ENCODE measurements around the gene MORC2.

Gene MORC2

DNA sequence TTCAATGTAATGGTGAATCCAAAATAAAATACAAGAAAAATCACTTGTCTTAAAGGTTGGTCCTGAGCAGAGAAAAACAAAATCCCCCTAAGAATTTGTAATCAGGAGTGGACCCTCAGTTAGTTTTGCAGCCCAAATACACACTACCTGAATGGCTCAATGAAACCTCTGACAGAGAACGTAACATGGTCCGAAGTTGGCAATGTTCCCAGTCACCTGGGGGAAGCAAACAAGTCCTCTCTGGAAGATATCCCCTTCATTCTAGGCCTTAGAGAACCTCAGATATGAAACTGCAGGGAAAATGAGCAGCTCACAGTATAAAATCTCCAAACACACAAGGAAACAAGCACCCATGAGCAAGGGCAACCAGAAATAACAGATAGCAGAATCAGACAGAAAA is 58.2 kb downstream of the MORC2 start:
- Histone ChIP-seq H3K27ac (ENCODE audit: low read length) (no peak overlapping the region), H3K27me3 (ENCODE audit: insufficient read depth, low read length) (no peaks in the 10 kb centered on the region), H3K4me1 (ENCODE audit: insufficient read depth, low read length) (no peaks in the 10 kb centered on the region)

DNA sequence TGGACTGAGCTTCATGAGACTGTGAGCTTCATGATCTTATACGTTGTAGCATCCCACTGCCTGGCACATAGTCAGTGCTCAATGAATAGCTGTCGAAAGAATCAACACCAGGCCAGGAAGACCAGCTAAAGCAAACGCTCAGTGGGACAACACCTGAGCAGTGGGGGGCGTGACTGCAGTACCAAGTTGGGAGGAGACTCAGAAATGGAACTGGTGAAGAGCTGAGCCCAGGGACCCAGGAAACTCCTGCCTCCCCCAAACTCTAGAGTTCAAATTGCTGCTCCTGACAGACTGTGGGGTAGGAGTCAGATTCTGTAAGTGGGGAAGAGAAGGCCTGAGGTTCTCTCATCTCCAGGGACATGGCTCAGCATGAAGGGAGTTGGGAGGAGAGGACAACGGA is 59.3 kb downstream of the MORC2 start:
- H3K36me3 ChIP-seq (ENCODE audit: insufficient read depth, low read depth, low read length) = peaks cover under 1% of the 10 kb centered on the region; the same call in 1 of the 2 replicates

More for the DNA sequence above, 58.2 kb downstream of the MORC2 start:
- Histone ChIP-seq H3K4me3 (ENCODE audit: low read length) (no peak overlapping the region), H3K36me3 (ENCODE audit: insufficient read depth, low read depth, low read length) (no peaks in the 10 kb centered on the region; the same call in 1 of the 2 replicates), H3K9me3 (ENCODE audit: insufficient read depth, low read depth, low read length) (no peaks in the 10 kb centered on the region; the same call in 1 of the 2 replicates), H3K9ac (ENCODE audit: low read depth, low read length) (no peak overlapping the region)

DNA sequence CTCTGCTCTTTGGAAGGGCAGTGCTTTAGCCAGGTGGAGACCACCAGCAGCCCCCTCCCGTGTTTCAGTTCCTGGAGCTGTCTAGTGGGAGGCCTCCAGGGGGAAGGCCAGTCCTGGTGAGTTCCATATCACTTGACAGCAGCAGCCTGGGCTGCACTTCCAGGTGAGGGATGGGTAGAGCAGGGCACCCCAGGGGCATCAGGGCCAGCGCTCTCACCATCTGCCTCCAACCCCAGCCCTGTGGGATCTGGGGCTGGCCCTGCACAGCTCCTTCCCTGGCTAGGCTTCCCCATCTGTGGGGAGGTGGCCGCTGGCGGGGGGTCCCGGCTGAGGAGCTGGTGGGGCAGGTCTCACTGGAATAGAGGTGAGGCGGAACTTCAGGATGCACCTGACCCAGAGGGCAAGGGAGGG is 60.5 kb downstream of the MORC2 start:
- H3K27ac ChIP-seq (ENCODE audit: low read length) = no peak overlapping the region
- H3K9me3 ChIP-seq (ENCODE audit: insufficient read depth, low read depth, low read length) = no peaks in the 10 kb centered on the region
- peaks cover 13% of the 10 kb centered on the region for H3K36me3 ChIP-seq (ENCODE audit: insufficient read depth, low read depth, low read length)
- H3K9ac ChIP-seq (ENCODE audit: low read depth, low read length) = no peak overlapping the region
- no peak overlapping the region for H3K4me3 ChIP-seq (ENCODE audit: low read length)
- H3K4me1 ChIP-seq (ENCODE audit: insufficient read depth, low read length) = no peaks in the 10 kb centered on the region
- H3K27me3 ChIP-seq (ENCODE audit: insufficient read depth, low read length) = no peaks in the 10 kb centered on the region

More for the DNA sequence above, 59.3 kb downstream of the MORC2 start:
- Histone ChIP-seq H3K9me3 (ENCODE audit: insufficient read depth, low read depth, low read length) (no peaks in the 10 kb centered on the region), H3K4me1 (ENCODE audit: insufficient read depth, low read length) (no peaks in the 10 kb centered on the region), H3K27ac (ENCODE audit: low read length) (no peak overlapping the region), H3K27me3 (ENCODE audit: insufficient read depth, low read length) (no peaks in the 10 kb centered on the region), H3K4me3 (ENCODE audit: low read length) (no peak overlapping the region), H3K9ac (ENCODE audit: low read depth, low read length) (no peak overlapping the region)

- Histone ChIP-seq H3K9me3 (ENCODE audit: insufficient read depth, low read depth, low read length) (no peaks in the 10 kb centered on the region), H3K27ac (ENCODE audit: low read length) (no peak overlapping the region), H3K4me1 (ENCODE audit: insufficient read depth, low read length) (no peaks in the 10 kb centered on the region), H3K27me3 (ENCODE audit: insufficient read depth, low read length) (no peaks in the 10 kb centered on the region), H3K4me3 (ENCODE audit: low read length) (no peak overlapping the region), H3K9ac (ENCODE audit: low read depth, low read length) (no peak overlapping the region), H3K36me3 (ENCODE audit: insufficient read depth, low read depth, low read length) (peaks cover 22% of the 10 kb centered on the region)
Observed at GRCh38 chr22:30906946-30907345, 61.6 kb downstream of the MORC2 start.

GRCh38 chr22:30906411-30906810 is 62.2 kb downstream of the MORC2 start:
- Histone ChIP-seq H3K9ac (ENCODE audit: low read depth, low read length) (no peak overlapping the region), H3K4me1 (ENCODE audit: insufficient read depth, low read length) (no peaks in the 10 kb centered on the region), H3K4me3 (ENCODE audit: low read length) (no peak overlapping the region), H3K36me3 (ENCODE audit: insufficient read depth, low read depth, low read length) (peaks cover 22% of the 10 kb centered on the region), H3K27me3 (ENCODE audit: insufficient read depth, low read length) (no peaks in the 10 kb centered on the region), H3K9me3 (ENCODE audit: insufficient read depth, low read depth, low read length) (no peaks in the 10 kb centered on the region), H3K27ac (ENCODE audit: low read length) (no peak overlapping the region)

DNA sequence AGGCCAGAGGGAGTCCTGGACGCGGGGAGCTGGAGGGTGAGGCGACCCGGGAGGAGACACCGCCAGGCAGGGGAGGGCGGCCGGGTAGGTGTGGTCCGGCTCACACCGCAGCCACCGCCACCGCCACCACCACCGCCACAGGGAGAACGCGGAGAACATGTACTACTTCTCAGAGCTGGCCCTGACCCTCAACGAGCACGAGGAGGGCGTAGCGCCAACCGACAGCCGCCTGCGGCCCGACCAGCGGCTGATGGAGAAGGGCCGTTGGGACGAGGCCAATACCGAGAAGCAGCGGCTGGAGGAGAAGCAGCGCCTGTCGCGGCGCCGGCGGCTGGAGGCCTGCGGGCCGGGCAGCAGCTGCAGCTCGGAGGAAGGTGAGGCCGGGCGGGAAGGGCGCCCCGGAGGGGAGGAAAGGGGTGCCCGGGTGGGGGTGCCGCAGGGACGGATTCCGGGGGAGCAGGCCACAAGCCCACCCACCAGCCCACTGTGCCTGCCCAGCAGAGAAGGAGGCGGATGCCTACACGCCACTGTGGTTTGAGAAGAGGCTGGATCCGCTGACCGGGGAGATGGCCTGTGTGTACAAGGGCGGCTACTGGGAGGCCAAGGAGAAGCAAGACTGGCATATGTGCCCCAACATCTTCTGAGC is 62.8 kb downstream of the MORC2 start:
- no peaks in the 10 kb centered on the region for H3K4me1 ChIP-seq (ENCODE audit: insufficient read depth, low read length)
- no peaks in the 10 kb centered on the region for H3K27me3 ChIP-seq (ENCODE audit: insufficient read depth, low read length)
- H3K36me3 ChIP-seq (ENCODE audit: insufficient read depth, low read depth, low read length) = peaks cover 22% of the 10 kb centered on the region
- H3K9ac ChIP-seq (ENCODE audit: low read depth, low read length) = no peak overlapping the region
- no peaks in the 10 kb centered on the region for H3K9me3 ChIP-seq (ENCODE audit: insufficient read depth, low read depth, low read length)
- no peak overlapping the region for H3K4me3 ChIP-seq (ENCODE audit: low read length)
- H3K27ac ChIP-seq (ENCODE audit: low read length) = no peak overlapping the region

DNA sequence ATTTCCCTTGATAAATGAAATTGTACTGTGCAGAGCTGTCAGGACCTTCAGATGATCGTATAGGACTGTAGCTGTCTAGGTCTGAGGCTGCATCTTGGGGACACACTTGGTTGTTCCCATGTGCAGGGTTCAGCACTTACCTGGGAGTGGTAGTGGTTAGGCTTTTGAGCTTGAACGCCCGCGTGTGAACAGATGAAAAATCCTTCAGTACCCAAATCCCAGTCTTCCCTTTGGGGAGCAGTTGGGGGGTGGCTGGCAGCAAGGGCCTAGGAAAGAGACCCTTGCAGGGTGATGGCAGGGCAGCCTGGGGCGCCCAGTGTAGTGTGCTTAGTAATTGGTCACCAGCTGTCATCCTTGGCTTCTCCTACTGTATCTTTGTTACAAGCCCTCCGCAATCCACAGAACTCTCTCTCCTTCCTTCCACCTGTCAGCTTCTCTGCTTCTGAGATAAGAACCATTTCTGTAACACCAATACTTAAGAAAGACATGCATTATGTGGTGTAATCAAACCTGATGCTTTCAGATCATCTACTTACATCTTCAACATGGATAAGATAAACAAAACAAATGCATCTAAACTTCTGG is 64.6 kb downstream of the MORC2 start:
- Histone ChIP-seq H3K36me3 (ENCODE audit: insufficient read depth, low read depth, low read length) (peaks cover 32% of the 10 kb centered on the region), H3K27ac (ENCODE audit: low read length) (no peak overlapping the region), H3K4me1 (ENCODE audit: insufficient read depth, low read length) (no peaks in the 10 kb centered on the region), H3K4me3 (ENCODE audit: low read length) (no peak overlapping the region), H3K9me3 (ENCODE audit: insufficient read depth, low read depth, low read length) (no peaks in the 10 kb centered on the region), H3K9ac (ENCODE audit: low read depth, low read length) (no peak overlapping the region), H3K27me3 (ENCODE audit: insufficient read depth, low read length) (no peaks in the 10 kb centered on the region)

DNA sequence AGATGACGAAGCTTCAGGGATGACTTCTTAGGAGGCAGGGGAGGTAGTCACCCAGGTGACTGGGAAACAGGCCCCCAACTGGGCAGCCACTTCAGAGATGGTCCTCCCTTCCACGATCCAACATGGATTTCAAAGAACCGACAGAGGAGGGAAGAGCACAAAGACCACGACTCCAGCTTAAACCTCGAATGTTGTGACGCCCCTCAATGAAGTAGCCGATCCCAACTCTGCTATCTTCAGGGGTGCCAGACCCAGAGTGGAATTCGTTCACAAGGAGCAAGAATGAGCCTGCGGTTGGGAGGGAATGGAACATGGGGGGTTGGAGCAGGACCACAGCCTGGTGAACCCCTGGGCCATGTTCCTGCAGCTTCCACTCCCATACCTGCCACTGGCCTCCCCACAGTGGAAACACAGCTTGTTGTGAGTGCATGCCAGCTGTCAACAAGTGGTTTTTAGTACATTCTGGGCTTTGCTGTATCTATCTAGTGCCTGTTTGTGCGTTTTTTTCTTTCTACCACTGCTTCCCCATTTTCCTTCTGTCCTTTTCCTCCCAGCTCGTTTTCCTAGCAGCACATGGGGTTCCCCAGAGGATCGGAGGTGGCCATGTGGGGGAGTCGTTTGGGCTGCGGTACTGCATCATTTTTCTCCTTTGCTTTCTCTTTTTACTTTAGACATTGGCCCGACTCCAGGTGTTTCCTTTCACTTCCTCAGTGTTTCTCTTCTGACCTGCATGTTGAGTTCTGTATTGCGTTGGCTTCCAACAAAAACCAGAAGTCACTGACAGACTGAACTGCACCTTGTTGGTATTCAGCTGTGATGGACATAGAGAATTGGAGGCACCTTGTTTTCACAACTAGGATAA is 65.8 kb downstream of the MORC2 start:
- Histone ChIP-seq H3K4me3 (ENCODE audit: low read length) (no peak overlapping the region), H3K27me3 (ENCODE audit: insufficient read depth, low read length) (no peaks in the 10 kb centered on the region), H3K9ac (ENCODE audit: low read depth, low read length) (no peak overlapping the region)

GRCh38 chr22:30894371-30894740 is 74.2 kb downstream of the MORC2 start:
- Histone ChIP-seq H3K9me3 (ENCODE audit: insufficient read depth, low read depth, low read length) (no peaks in the 10 kb centered on the region), H3K9ac (ENCODE audit: low read depth, low read length) (peak overlapping the region; percentile 13; the same call in 1 of the 2 replicates), H3K27me3 (ENCODE audit: insufficient read depth, low read length) (no peaks in the 10 kb centered on the region), H3K4me3 (ENCODE audit: low read length) (no peak overlapping the region), H3K4me1 (ENCODE audit: insufficient read depth, low read length) (peaks cover 16% of the 10 kb centered on the region), H3K27ac (ENCODE audit: low read length) (no peak overlapping the region), H3K36me3 (ENCODE audit: insufficient read depth, low read depth, low read length) (peaks cover 4% of the 10 kb centered on the region; the same call in 1 of the 2 replicates)

More for the DNA sequence above, 65.8 kb downstream of the MORC2 start:
- no peaks in the 10 kb centered on the region for H3K4me1 ChIP-seq (ENCODE audit: insufficient read depth, low read length)
- no peak overlapping the region for H3K27ac ChIP-seq (ENCODE audit: low read length)
- H3K9me3 ChIP-seq (ENCODE audit: insufficient read depth, low read depth, low read length) = no peaks in the 10 kb centered on the region
- H3K36me3 ChIP-seq (ENCODE audit: insufficient read depth, low read depth, low read length) = peaks cover 34% of the 10 kb centered on the region

- H3K4me1 ChIP-seq (ENCODE audit: insufficient read depth, low read length) = peaks cover 16% of the 10 kb centered on the region
- no peaks in the 10 kb centered on the region for H3K36me3 ChIP-seq (ENCODE audit: insufficient read depth, low read depth, low read length)
- H3K9ac ChIP-seq (ENCODE audit: low read depth, low read length) = no peak overlapping the region
- H3K27ac ChIP-seq (ENCODE audit: low read length) = no peak overlapping the region
- no peaks in the 10 kb centered on the region for H3K9me3 ChIP-seq (ENCODE audit: insufficient read depth, low read depth, low read length)
- H3K4me3 ChIP-seq (ENCODE audit: low read length) = no peak overlapping the region
- no peaks in the 10 kb centered on the region for H3K27me3 ChIP-seq (ENCODE audit: insufficient read depth, low read length)
Observed at GRCh38 chr22:30893434-30894370, 74.9 kb downstream of the MORC2 start.

GRCh38 chr22:30892731-30893221 is 75.8 kb downstream of the MORC2 start:
- Histone ChIP-seq H3K9me3 (ENCODE audit: insufficient read depth, low read depth, low read length) (no peaks in the 10 kb centered on the region), H3K27ac (ENCODE audit: low read length) (no peak overlapping the region), H3K27me3 (ENCODE audit: insufficient read depth, low read length) (no peaks in the 10 kb centered on the region), H3K4me3 (ENCODE audit: low read length) (no peak overlapping the region), H3K36me3 (ENCODE audit: insufficient read depth, low read depth, low read length) (no peaks in the 10 kb centered on the region), H3K4me1 (ENCODE audit: insufficient read depth, low read length) (peaks cover 16% of the 10 kb centered on the region), H3K9ac (ENCODE audit: low read depth, low read length) (no peak overlapping the region)
